ENCODE results near the gene CAMTA1.

The CAMTA1 gene

GRCh38 chr1:7527733-7528045, 742.4 kb downstream of the CAMTA1 start:
- DNase-seq (no peak), ATAC-seq (ENCODE audit: insufficient read depth, low read depth) (no peak)
- H4K20me1 ChIP-seq (ENCODE audit: insufficient read depth, low read length) = no peaks in the 10 kb centered on the region
- no peak overlapping the region for H3K9ac ChIP-seq (ENCODE audit: low read depth, low read length)
- H3K27me3 ChIP-seq (ENCODE audit: insufficient read depth, low read length, poor library complexity) = no peaks in the 10 kb centered on the region
- no peak overlapping the region for H2AFZ ChIP-seq (ENCODE audit: low read depth, low read length)
- H3K79me2 ChIP-seq (ENCODE audit: insufficient read depth, low read length) = no peaks in the 10 kb centered on the region
- H3K27ac ChIP-seq (ENCODE audit: low read length) = no peak overlapping the region
- no peak overlapping the region for H3K4me2 ChIP-seq (ENCODE audit: insufficient read depth, low read length)
- H3K4me1 ChIP-seq (ENCODE audit: insufficient read depth, low read length) = no peaks in the 10 kb centered on the region
- TF ChIP-seq CTCF (IDR thresholded peaks at IDR 0.05; ENCODE audit: borderline replicate concordance, extremely low read depth, low read length, poor library complexity, severe bottlenecking) (no peak), EZH2 (IDR thresholded peaks at IDR 0.05; ENCODE audit: borderline replicate concordance, low read depth, low read length, severe bottlenecking) (no peak)
- no peak overlapping the region for H3K4me3 ChIP-seq (ENCODE audit: low read depth in 1 of 2, low read length in 2 of 2)
- no peaks in the 10 kb centered on the region for H3K36me3 ChIP-seq (ENCODE audit: insufficient read depth, low read length)
- H3K9me3 ChIP-seq (ENCODE audit: insufficient read depth, low read length, severe bottlenecking) = no peaks in the 10 kb centered on the region

GRCh38 chr1:7528386-7529198, 743.3 kb downstream of the CAMTA1 start:
- H3K4me3 ChIP-seq (ENCODE audit: low read depth in 1 of 2, low read length in 2 of 2) = no peak overlapping the region
- TF ChIP-seq CTCF (IDR thresholded peaks at IDR 0.05; ENCODE audit: borderline replicate concordance, extremely low read depth, low read length, poor library complexity, severe bottlenecking) (no peak), EZH2 (IDR thresholded peaks at IDR 0.05; ENCODE audit: borderline replicate concordance, low read depth, low read length, severe bottlenecking) (no peak)

GRCh38 chr1:7529917-7530316, 744.7 kb downstream of the CAMTA1 start:
- H3K4me1 ChIP-seq (ENCODE audit: insufficient read depth, low read length) = no peaks in the 10 kb centered on the region
- H3K27me3 ChIP-seq (ENCODE audit: insufficient read depth, low read length, poor library complexity) = no peaks in the 10 kb centered on the region
- no peak for TF ChIP-seq EZH2 (IDR thresholded peaks at IDR 0.05; ENCODE audit: borderline replicate concordance, low read depth, low read length, severe bottlenecking)
- no peak for TF ChIP-seq CTCF (IDR thresholded peaks at IDR 0.05; ENCODE audit: borderline replicate concordance, extremely low read depth, low read length, poor library complexity, severe bottlenecking)
- no peak overlapping the region for H2AFZ ChIP-seq (ENCODE audit: low read depth, low read length)
- no peaks in the 10 kb centered on the region for H3K9me3 ChIP-seq (ENCODE audit: insufficient read depth, low read length, severe bottlenecking)
- H3K9ac ChIP-seq (ENCODE audit: low read depth, low read length) = no peak overlapping the region
- H3K36me3 ChIP-seq (ENCODE audit: insufficient read depth, low read length) = no peaks in the 10 kb centered on the region
- H3K79me2 ChIP-seq (ENCODE audit: insufficient read depth, low read length) = no peaks in the 10 kb centered on the region
- no peak for DNase-seq
- H3K4me3 ChIP-seq (ENCODE audit: low read depth in 1 of 2, low read length in 2 of 2) = no peak overlapping the region
- H4K20me1 ChIP-seq (ENCODE audit: insufficient read depth, low read length) = no peaks in the 10 kb centered on the region; the same call in 1 of the 2 replicates
- no peak for ATAC-seq (ENCODE audit: insufficient read depth, low read depth)
- H3K27ac ChIP-seq (ENCODE audit: low read length) = no peak overlapping the region
- H3K4me2 ChIP-seq (ENCODE audit: insufficient read depth, low read length) = no peak overlapping the region

More at GRCh38 chr1:7528386-7529198, 743.3 kb downstream of the CAMTA1 start:
- Histone ChIP-seq H3K4me2 (ENCODE audit: insufficient read depth, low read length) (no peak overlapping the region), H3K79me2 (ENCODE audit: insufficient read depth, low read length) (no peaks in the 10 kb centered on the region), H3K9ac (ENCODE audit: low read depth, low read length) (no peak overlapping the region), H4K20me1 (ENCODE audit: insufficient read depth, low read length) (no peaks in the 10 kb centered on the region), H3K27me3 (ENCODE audit: insufficient read depth, low read length, poor library complexity) (no peaks in the 10 kb centered on the region), H3K9me3 (ENCODE audit: insufficient read depth, low read length, severe bottlenecking) (no peaks in the 10 kb centered on the region), H3K4me1 (ENCODE audit: insufficient read depth, low read length) (no peaks in the 10 kb centered on the region), H3K36me3 (ENCODE audit: insufficient read depth, low read length) (no peaks in the 10 kb centered on the region), H3K27ac (ENCODE audit: low read length) (no peak overlapping the region), H2AFZ (ENCODE audit: low read depth, low read length) (no peak overlapping the region)
- ATAC-seq (ENCODE audit: insufficient read depth, low read depth) = no peak
- DNase-seq = no peak

All from DND-41 (cell line).